LNCaP clone FGC (cell line): ENCODE data around the gene GLI2.

Experiments
- DNase-seq: peaks from one replicate; pipeline ENCODE4 v3.0.0-alpha.2; 2011; ENCODE audit warnings: low read depth
- H3K4me3 ChIP-seq: 2 replicates; pipeline ENCODE4 v1.5.1; 2011; ENCODE audit warnings: mild to moderate bottlenecking, low read depth, low read length, control low read depth
- TF ChIP-seq, protein P1 (sequence below): IDR thresholded peaks from 2 replicates; pipeline ENCODE4 v1.5.1; 2012; ENCODE audit warnings: mild to moderate bottlenecking; ENCODE audit not compliant: control insufficient read depth, insufficient read depth; ENCODE audit errors: extremely low read depth

GLI2 gene

DNA sequence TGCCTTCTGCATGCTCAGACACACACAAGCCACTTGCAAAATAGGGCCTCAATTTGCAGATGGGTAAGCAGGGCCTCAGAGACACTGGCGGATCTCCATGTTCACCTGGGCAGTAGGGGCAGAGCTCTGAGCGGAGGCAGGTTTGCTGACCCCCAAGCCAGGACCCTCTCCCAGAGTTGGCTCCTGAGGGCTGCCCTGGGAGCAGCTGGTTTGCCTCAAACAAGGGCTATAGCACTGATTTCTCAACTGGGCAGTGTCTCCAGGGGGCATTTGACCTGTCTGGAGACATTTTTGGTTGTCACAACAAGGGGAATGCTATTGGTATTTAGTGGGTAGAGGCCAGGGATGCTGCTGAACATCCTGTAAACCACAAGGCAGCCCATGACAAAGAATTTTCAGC is 11.6 kb downstream of the GLI2 start:
- no peak for DNase-seq
- TF ChIP-seq, protein P1, sequence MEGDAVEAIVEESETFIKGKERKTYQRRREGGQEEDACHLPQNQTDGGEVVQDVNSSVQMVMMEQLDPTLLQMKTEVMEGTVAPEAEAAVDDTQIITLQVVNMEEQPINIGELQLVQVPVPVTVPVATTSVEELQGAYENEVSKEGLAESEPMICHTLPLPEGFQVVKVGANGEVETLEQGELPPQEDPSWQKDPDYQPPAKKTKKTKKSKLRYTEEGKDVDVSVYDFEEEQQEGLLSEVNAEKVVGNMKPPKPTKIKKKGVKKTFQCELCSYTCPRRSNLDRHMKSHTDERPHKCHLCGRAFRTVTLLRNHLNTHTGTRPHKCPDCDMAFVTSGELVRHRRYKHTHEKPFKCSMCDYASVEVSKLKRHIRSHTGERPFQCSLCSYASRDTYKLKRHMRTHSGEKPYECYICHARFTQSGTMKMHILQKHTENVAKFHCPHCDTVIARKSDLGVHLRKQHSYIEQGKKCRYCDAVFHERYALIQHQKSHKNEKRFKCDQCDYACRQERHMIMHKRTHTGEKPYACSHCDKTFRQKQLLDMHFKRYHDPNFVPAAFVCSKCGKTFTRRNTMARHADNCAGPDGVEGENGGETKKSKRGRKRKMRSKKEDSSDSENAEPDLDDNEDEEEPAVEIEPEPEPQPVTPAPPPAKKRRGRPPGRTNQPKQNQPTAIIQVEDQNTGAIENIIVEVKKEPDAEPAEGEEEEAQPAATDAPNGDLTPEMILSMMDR = no peak

DNA sequence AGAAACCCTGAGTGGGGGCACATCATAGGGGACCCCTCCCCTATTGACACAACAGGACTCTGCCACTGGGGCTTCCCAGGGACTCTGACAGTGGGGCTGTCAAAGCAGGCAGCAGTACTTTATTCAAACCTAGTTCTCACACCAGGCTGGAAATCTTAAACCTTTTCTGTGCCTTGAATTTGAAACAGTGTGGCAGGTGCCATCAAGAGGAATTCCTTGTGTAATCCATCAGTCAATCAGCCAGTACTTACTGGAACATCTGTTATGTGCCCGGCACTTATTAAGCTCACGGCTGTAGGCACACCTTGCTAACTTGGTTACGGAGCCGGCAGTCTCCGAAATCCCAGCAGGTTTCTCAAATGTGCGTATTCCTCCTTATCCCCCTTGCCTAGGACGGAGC is 12.0 kb downstream of the GLI2 start:
- no peak overlapping the region for H3K4me3 ChIP-seq
- no peak for DNase-seq
- TF ChIP-seq, protein P1 = no peak

More for the DNA sequence above, 11.6 kb downstream of the GLI2 start:
- no peak overlapping the region for H3K4me3 ChIP-seq

DNA sequence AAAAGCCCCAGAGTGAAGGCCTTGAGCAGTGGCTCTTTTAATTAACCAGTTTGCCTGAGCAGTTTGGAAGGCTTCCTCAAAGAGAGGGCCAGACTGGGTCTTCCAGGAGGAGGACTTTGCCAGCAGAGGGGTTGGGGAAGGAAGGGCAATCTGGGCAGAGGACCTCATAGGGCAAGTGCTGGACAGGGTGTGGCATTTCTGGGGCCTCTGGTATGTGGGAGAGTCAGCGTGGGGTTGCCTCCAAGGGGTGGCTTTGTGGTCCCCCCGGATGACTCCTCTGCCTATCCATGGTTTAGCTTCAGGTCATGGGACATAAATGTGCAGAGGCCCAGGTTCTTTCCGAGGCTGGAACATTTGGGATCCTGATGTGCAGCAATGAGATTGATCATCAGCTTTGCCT is 12.6 kb downstream of the GLI2 start:
- no peak for DNase-seq
- TF ChIP-seq, protein P1 = no peak
- H3K4me3 ChIP-seq = no peak overlapping the region

DNA sequence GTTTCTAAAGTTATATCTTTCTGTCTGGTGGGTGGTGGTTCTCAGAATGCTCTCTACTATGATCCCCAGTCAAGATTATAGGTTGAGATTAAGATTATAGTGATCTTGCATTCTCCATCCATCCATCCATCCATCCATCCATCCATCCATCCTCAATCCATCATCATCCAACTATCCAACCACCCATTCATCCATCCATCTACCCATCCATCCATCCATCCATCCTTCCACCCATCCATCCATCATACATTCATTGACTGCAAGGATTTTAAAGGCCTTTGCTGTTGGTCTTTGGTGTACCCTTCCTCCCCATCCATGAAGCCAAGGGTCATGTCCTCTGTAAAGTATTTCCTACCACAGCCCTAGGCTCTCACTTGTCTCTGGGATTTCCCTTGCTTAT is 13.1 kb downstream of the GLI2 start:
- TF ChIP-seq, protein P1 = no peak
- H3K4me3 ChIP-seq = no peak overlapping the region
- DNase-seq = no peak

- DNase-seq = no peak
- TF ChIP-seq, protein P1 = no peak
- H3K4me3 ChIP-seq = no peak overlapping the region
Measured at GRCh38 chr2:120749506-120750431, 14.1 kb downstream of the GLI2 start.

DNA sequence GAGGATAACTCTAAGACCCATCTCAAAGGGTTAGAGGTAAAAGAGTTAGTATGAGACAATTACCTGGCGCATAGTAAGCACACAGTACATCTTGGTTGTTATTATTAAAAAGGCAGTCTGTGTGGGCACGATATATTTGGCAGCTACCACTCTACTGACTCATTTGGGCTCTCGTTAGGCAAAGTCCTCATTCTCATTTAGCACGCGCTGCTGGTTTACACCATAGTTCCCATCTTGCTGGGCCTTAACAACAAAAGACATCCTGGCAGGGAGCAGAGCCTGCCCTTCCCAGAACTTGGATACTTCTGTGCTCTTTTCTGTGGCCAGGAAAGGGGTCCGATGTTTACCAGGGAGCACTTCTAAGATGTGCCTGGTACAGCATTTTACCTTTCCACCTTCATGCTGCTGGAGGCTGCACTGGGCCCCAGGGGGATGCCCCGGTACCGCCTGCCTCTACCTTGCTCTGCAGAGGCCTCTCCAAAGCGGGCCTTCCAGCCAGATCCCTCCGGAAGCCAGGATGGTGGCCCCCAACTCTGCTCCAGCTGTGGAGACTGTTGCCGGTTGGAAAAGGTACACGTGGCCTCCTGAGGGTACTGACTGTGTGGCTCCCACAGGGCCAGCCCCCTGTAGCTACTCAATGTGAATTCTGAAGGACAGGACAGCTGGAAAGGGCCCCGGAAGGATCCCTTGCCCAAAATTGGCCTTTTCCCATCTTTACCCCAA is 15.0 kb downstream of the GLI2 start:
- H3K4me3 ChIP-seq = no peak overlapping the region
- TF ChIP-seq, protein P1 = no peak
- no peak for DNase-seq
